HG03045 (cell line): ENCODE data around the gene HCFC1R1.

ENCODE experiments used
- ATAC-seq: cut with Tn5 transposase; IDR thresholded peaks from one replicate; pipeline ENCODE4 v1.9.1; 2021; ENCODE audit warnings: mild to moderate bottlenecking, moderate library complexity; ENCODE audit not compliant: unreplicated experiment

HCFC1R1 gene

GRCh38 chr16:3035972-3036725, 12.4 kb upstream of the HCFC1R1 start:
- ATAC-seq: no peak

- no peak for ATAC-seq
Measured at GRCh38 chr16:3035289-3035971, 11.7 kb upstream of the HCFC1R1 start.

GRCh38 chr16:3032624-3033023, 8.9 kb upstream of the HCFC1R1 start:
- no peak for ATAC-seq

- no peak for ATAC-seq
Measured at GRCh38 chr16:3030222-3031212, 6.8 kb upstream of the HCFC1R1 start.

DNA sequence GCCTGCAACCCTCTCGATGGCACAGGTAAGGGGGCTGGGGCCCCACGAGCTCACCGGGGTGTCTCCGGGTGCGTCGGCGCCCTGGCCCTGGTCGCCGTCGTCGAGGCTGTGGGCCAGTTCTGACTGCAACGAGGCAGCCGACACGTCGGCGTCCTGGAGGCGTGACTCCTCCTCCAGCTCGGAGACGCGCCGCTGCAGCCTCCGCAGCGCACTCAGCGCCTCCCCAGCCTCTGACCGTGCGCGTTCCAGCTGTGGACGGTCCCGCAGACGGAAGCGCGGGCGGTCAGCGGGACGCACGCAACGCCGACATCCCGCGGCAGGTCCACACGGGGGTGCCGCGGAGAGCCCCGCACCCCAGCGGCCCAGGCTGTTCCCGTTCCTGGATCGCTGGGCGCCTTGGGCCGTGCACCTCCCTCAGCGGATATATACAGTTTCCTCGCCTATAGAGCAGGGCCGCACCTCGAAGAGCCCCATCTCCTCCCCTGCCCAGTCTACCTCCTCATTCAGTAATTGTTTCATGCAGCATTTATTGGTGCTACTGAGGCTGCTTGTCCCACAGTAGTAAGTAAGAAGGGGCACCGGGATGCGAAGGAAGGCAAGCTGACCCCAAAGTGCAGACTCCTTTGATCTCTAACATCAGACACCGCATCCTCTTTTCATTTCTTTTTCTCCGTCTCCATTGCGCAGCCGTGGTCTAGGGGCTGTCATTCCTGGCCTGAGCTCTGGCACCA, 5.9 kb upstream of the HCFC1R1 start:
- ATAC-seq: no peak

GRCh38 chr16:3028716-3029319, 5.1 kb upstream of the HCFC1R1 start:
- ATAC-seq: no peak

- ATAC-seq: no peak
Measured at GRCh38 chr16:3027983-3028715, 4.4 kb upstream of the HCFC1R1 start.

- ATAC-seq: no peak
Measured at GRCh38 chr16:3027489-3027795, 3.7 kb upstream of the HCFC1R1 start.

DNA sequence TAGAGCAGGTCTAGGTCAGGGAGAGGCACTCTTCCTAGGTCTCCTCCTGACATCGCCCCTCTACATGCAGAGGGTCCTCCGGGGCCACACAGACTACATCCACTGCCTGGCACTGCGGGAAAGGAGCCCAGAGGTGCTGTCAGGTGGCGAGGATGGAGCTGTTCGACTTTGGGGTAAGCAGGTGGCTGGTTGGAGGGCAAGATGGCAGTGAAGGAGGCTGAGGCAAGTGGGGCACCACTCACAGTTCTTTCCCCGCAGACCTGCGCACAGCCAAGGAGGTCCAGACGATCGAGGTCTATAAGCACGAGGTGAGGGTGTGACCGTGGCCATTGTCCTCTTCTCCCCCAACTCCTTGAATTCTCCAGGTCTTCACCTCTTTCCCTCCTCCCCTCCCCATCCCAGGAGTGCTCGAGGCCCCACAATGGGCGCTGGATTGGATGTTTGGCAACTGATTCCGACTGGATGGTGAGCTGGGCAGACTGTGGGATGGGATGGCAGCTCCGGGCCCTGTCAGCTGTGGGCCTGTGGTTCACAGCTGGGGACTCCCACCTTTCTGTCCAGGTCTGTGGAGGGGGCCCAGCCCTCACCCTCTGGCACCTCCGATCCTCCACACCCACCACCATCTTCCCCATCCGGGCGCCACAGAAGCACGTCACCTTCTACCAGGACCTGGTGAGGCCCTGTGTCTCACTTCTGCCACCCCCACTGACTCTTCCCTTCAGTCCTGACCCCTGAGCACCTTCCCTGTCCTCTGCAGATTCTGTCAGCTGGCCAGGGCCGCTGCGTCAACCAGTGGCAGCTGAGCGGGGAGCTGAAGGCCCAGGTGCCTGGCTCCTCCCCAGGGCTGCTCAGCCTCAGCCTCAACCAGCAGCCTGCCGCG, 3.1 kb upstream of the HCFC1R1 start:
- no peak for ATAC-seq

- no peak for ATAC-seq
Measured at GRCh38 chr16:3026003-3026378, 2.2 kb upstream of the HCFC1R1 start.

DNA sequence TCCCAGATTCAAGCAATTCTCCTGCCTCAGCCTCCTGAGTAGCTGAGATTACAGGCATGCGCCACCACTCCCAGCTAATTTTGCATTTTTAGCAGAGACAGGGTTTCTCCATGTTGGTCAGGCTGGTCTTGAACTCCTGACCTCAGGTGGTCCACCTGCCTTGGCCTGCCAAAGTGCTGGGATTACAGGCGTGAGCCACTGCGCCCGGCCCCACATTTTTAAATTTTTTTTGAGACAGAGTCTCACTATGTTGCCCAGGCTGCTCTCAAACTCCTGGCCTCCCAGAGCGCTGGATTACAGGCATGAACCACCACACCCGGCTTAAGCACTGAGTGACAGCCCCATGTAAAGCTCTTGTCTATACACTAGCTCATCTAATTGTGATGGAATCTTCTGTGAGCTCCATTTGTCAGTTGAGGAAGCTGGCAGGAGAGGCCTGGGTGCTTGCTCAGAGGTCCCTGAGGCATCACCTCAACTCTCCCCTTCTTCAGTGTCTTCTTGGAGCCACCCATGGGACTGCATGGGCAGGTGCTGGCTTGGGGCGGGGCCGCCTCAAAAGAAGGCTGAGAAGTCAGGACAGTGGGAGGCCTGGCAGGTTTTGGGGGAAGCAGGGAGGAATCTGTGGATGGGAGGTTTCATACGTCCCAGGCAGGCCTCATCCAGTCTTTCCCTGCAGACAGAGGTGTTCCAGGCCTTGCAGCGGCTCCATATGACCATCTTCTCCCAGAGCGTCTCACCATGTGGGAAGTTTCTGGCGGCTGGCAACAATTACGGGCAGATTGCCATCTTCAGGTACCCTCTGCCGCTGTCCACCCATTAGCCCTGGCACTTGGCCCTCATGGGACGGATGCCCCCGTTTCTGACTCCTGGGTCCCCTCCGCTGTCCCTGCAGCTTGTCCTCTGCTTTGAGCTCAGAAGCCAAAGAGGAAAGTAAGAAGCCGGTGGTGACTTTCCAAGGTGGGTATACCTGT, 1.6 kb upstream of the HCFC1R1 start:
- no peak for ATAC-seq

GRCh38 chr16:3023415-3023668, 400 bp downstream of the HCFC1R1 start:
- no peak for ATAC-seq

DNA sequence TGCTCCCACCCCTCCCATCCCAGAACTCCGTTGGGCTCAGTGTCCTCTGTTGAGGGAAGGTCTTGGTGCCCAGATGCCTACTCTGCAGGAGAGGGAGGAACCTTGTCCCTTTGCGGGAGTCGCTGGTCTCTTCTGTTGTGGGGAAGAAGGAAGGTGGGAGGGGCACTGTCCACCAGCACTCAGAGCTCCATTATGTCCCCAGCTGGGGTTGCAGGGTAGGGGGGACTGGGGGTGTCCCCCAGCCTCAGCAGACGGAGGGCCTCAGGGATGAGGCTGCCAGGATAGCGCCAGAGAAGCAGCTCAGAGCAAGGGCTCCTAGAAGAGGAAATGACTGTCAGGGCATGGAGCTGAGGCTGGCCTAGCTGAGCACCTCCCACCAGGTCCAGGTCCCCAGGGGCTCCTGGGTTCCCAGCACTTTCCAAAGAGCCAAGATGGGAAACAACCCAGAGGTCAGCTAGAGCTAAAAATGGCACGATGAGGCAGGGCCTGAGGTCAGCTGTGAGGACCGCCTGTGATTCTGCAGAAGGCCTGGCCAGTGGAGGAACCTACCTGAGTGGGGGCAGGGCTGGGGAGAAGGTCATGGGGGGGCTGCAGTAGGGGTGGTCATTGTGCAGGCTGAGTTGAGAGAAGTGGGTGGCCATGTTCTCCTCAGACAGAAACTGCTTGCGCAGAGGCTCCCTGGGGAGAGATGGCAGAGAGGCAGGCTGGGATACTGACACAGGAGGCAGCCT, 893 bp downstream of the HCFC1R1 start:
- ATAC-seq: no peak

GRCh38 chr16:3022208-3022683, 1.5 kb downstream of the HCFC1R1 start:
- ATAC-seq: no peak

DNA sequence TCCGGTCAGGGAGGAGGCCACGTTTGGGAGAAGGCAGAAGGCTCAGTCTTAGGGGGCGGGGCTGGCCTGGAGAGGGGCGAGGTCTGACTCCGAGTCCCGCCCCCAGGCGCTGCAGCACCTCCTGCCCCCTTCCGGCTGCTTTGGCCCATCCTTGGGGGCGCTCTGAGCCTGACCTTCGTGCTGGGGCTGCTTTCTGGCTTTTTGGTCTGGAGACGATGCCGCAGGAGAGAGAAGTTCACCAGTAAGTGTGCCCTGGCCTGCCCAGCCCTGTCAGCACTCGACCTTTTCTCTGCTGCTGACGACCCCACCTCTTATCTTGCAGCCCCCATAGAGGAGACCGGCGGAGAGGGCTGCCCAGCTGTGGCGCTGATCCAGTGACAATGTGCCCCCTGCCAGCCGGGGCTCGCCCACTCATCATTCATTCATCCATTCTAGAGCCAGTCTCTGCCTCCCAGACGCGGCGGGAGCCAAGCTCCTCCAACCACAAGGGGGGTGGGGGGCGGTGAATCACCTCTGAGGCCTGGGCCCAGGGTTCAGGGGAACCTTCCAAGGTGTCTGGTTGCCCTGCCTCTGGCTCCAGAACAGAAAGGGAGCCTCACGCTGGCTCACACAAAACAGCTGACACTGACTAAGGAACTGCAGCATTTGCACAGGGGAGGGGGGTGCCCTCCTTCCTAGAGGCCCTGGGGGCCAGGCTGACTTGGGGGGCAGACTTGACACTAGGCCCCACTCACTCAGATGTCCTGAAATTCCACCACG, 2.1 kb downstream of the HCFC1R1 start:
- no peak for ATAC-seq
